SU-DHL-6 (cell line): ENCODE results near the gene FZD8.

Experiments used
- H2AFZ ChIP-seq: fragments of 200-600 bp; sonication (generic); 2 replicates; pipeline ENCODE4 v1.6.1; 2014; ENCODE audit warnings: low read depth, mild to moderate bottlenecking, moderate library complexity, mixed read lengths, antibody characterized with exemption, low read length; ENCODE audit not compliant: severe bottlenecking
- H3F3A ChIP-seq: fragments of 200-600 bp; shearing (Covaris generic); 2 replicates; pipeline ENCODE4 v1.6.0; 2016; ENCODE audit warnings: antibody characterized with exemption, mild to moderate bottlenecking; ENCODE audit not compliant: insufficient read depth
- H3K27ac ChIP-seq: fragments of 200-600 bp; sonication (generic); 2 replicates; pipeline ENCODE4 v1.5.1; 2016; ENCODE audit warnings: low read depth, mild to moderate bottlenecking, low read length, moderate library complexity, mixed read lengths
- H3K27me3 ChIP-seq: fragments of 200-600 bp; sonication (generic), shearing (Covaris generic); 2 replicates; pipeline ENCODE4 v1.6.0; 2014; ENCODE audit warnings: mild to moderate bottlenecking, low read length
- H3K36me3 ChIP-seq: fragments of 200-600 bp; sonication (generic); 2 replicates; pipeline ENCODE4 v1.6.1; 2014; ENCODE audit warnings: mild to moderate bottlenecking, low read length, mixed read lengths
- H3K4me2 ChIP-seq: fragments of 300-600, 200-600 bp; shearing (Covaris generic), sonication (generic); 2 replicates; pipeline ENCODE4 v1.6.0; 2014; ENCODE audit warnings: low read length, low read depth, mild to moderate bottlenecking; ENCODE audit not compliant: poor library complexity, severe bottlenecking
- H3K4me3 ChIP-seq: fragments of 200-600 bp; sonication (generic); 2 replicates; pipeline ENCODE4 v1.5.1; 2014; ENCODE audit warnings: antibody characterized with exemption, low read length, mild to moderate bottlenecking, mixed read lengths; ENCODE audit not compliant: insufficient read depth, poor library complexity, severe bottlenecking
- H3K79me2 ChIP-seq: fragments of 200-600 bp; sonication (generic); 2 replicates; pipeline ENCODE4 v1.6.1; 2014; ENCODE audit warnings: mild to moderate bottlenecking, low read length, moderate library complexity; ENCODE audit not compliant: insufficient read depth
- H3K9ac ChIP-seq: fragments of 200-600 bp; sonication (generic); 2 replicates; pipeline ENCODE4 v1.7.0; 2014; ENCODE audit warnings: mild to moderate bottlenecking, low read length
- H3K9me2 ChIP-seq: fragments of 200-600 bp; sonication (generic); replicated peaks from 2 replicates; pipeline ENCODE4 v1.6.1; 2014; ENCODE audit warnings: low read length; ENCODE audit not compliant: insufficient read depth
- H3K9me3 ChIP-seq: fragments of 200-600 bp; sonication (generic); 2 replicates; pipeline ENCODE4 v1.6.1; 2014; ENCODE audit warnings: low read length, mixed read lengths; ENCODE audit not compliant: insufficient read depth
- H4K20me1 ChIP-seq: fragments of 200-600 bp; sonication (generic); 2 replicates; pipeline ENCODE4 v1.6.1; 2014; ENCODE audit warnings: low read depth, mild to moderate bottlenecking, antibody characterized with exemption, low read length, moderate library complexity, mixed read lengths
- EZH2phosphoT487 ChIP-seq: fragments of 200-600 bp; sonication (generic), shearing (Covaris generic); conservative IDR thresholded peaks from 2 replicates; pipeline ENCODE4 v1.6.1; 2018; ENCODE audit warnings: mild to moderate bottlenecking, antibody characterized with exemption, low read length, moderate library complexity, mixed read lengths
- TF ChIP-seq, protein P1 (sequence below): fragments of 200-600 bp; sonication (generic); IDR thresholded peaks from one replicate; pipeline ENCODE4 v1.5.1; 2017; ENCODE audit warnings: antibody characterized with exemption, mild to moderate bottlenecking, low read length, moderate library complexity; ENCODE audit not compliant: insufficient read depth, poor library complexity, severe bottlenecking

FZD8 gene

DNA sequence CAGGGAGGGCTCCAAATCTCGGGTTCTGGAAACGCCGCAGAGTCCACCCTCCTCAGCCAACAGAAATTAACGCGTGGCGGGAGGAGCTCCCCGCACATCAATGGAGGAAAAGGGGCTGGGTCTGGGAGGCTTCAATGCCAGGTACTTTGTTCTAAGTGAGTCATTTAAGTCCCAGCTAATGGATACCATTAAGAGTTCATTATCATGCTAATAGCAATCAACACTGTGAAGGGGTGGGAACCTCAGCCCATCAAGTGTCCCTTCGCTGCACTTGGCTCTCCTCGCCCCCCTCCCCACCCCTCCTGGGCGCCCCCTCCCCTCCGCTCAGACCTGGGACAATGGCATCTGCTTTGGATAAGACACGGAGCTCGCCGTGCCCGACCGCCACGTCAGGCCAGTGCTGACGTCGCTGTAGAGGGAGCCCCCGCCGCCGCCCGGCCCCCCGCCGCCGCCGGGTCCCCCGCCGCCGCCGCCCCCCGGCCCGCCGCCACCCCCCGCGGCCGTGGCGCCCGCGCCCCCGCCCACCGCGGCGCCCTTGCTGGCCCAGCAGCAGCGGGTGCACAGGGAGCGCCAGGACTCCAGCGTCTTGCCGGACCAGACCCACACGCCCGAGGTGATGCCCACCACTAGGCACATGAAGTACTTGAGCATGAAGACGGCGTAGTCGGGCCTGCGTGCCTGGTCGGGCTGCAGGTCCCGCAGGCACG lies 2.9 kb downstream of the FZD8 start:
- TF ChIP-seq EZH2phosphoT487: no peak
- TF ChIP-seq, protein P1, sequence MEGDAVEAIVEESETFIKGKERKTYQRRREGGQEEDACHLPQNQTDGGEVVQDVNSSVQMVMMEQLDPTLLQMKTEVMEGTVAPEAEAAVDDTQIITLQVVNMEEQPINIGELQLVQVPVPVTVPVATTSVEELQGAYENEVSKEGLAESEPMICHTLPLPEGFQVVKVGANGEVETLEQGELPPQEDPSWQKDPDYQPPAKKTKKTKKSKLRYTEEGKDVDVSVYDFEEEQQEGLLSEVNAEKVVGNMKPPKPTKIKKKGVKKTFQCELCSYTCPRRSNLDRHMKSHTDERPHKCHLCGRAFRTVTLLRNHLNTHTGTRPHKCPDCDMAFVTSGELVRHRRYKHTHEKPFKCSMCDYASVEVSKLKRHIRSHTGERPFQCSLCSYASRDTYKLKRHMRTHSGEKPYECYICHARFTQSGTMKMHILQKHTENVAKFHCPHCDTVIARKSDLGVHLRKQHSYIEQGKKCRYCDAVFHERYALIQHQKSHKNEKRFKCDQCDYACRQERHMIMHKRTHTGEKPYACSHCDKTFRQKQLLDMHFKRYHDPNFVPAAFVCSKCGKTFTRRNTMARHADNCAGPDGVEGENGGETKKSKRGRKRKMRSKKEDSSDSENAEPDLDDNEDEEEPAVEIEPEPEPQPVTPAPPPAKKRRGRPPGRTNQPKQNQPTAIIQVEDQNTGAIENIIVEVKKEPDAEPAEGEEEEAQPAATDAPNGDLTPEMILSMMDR: no peak
- Histone ChIP-seq H3K9me2 (no peaks in the 10 kb centered on the region), H3K36me3 (no peaks in the 10 kb centered on the region), H3K27me3 (no peaks in the 10 kb centered on the region), H3K9ac (no peak overlapping the region), H3K4me3 (no peak overlapping the region), H3F3A (no peaks in the 10 kb centered on the region), H3K27ac (no peak overlapping the region), H4K20me1 (no peaks in the 10 kb centered on the region), H3K9me3 (no peaks in the 10 kb centered on the region), H3K4me2 (no peak overlapping the region), H2AFZ (no peak overlapping the region), H3K79me2 (no peaks in the 10 kb centered on the region)

DNA sequence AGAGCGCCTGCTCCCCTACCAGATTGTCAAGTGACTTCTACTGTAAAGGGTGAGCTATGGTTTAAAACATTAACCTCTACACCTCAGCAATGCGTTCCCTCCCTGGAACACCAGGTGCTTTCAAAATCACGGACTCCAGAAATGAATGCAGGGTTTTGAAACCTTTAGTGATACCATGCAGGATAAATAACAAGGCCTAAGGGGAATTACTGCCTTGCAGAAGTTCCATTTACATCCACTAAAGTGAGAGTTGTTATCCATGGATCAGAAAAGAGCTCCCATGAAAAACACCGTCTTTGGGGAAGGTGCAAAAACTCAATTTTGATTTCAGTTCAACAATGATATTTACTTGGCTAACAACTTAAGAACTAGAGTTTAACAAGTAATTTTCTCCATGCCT lies 4.0 kb downstream of the FZD8 start:
- Histone ChIP-seq H3K27ac (no peak overlapping the region), H3K4me2 (no peak overlapping the region), H3K9me3 (no peaks in the 10 kb centered on the region), H3F3A (no peaks in the 10 kb centered on the region), H2AFZ (no peak overlapping the region), H3K79me2 (no peaks in the 10 kb centered on the region), H3K9ac (no peak overlapping the region), H3K4me3 (no peak overlapping the region), H3K9me2 (no peaks in the 10 kb centered on the region), H3K36me3 (no peaks in the 10 kb centered on the region), H3K27me3 (no peaks in the 10 kb centered on the region), H4K20me1 (no peaks in the 10 kb centered on the region)
- TF ChIP-seq, protein P1: no peak
- no peak for TF ChIP-seq EZH2phosphoT487

DNA sequence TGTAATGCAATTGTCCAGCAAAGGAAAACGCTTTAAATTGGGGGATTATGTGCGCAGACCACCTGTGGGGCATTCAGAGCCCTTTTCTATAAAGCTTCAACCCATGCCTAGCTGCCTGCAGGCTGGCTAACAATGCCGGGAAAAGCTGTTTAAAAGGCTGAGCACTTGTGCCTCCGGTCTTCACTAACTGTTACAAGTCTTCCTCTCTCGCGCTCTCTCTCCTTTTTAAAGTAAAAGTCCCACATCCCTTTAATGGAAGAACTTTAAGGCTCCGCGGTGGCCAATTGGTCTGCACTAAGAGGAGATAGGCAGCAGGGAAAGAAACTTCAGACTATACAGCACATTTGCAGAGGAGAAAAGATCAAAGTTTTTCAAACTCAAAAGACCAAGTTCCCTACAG lies 4.6 kb downstream of the FZD8 start:
- no peaks in the 10 kb centered on the region for H3K79me2 ChIP-seq
- H3K9me2 ChIP-seq: no peaks in the 10 kb centered on the region
- no peak overlapping the region for H3K27ac ChIP-seq
- no peaks in the 10 kb centered on the region for H4K20me1 ChIP-seq
- no peak overlapping the region for H3K9ac ChIP-seq
- H2AFZ ChIP-seq: no peak overlapping the region
- no peaks in the 10 kb centered on the region for H3K27me3 ChIP-seq
- no peak overlapping the region for H3K4me3 ChIP-seq
- H3K4me2 ChIP-seq: no peak overlapping the region
- H3K36me3 ChIP-seq: no peaks in the 10 kb centered on the region
- no peaks in the 10 kb centered on the region for H3F3A ChIP-seq
- no peak for TF ChIP-seq EZH2phosphoT487
- TF ChIP-seq, protein P1: no peak
- no peaks in the 10 kb centered on the region for H3K9me3 ChIP-seq
